ENCODE data around the gene SSH2.
"Not testable (repeated sequence)": the region's sequence is repeated elsewhere in the genome, so short reads cannot be mapped to it uniquely, and the experiment has no call there.

SSH2 gene

GRCh38 chr17:29874358-29874757 is 55.7 kb downstream of the SSH2 start:
- not testable (repeated sequence) for DNase-seq

- no peak for DNase-seq
Observed at GRCh38 chr17:29873476-29873875, 56.6 kb downstream of the SSH2 start.

GRCh38 chr17:29870836-29871465 is 59.1 kb downstream of the SSH2 start:
- no peak for DNase-seq

GRCh38 chr17:29867643-29868181 is 62.3 kb downstream of the SSH2 start:
- DNase-seq = no peak

- DNase-seq = no peak
Observed at GRCh38 chr17:29866746-29867404, 63.2 kb downstream of the SSH2 start.

- no peak for DNase-seq
Observed at GRCh38 chr17:29864615-29865014, 65.4 kb downstream of the SSH2 start.

GRCh38 chr17:29864123-29864522 is 65.9 kb downstream of the SSH2 start:
- not testable (repeated sequence) for DNase-seq

- DNase-seq = no peak
Observed at GRCh38 chr17:29862951-29863350, 67.1 kb downstream of the SSH2 start.

- no peak for DNase-seq
Observed at GRCh38 chr17:29862127-29862526, 67.9 kb downstream of the SSH2 start.

- DNase-seq = not testable (repeated sequence)
Observed at GRCh38 chr17:29859445-29859844, 70.6 kb downstream of the SSH2 start.

- no peak for DNase-seq
Observed at GRCh38 chr17:29857823-29858222, 72.2 kb downstream of the SSH2 start.

GRCh38 chr17:29857105-29857504 is 72.9 kb downstream of the SSH2 start:
- not testable (repeated sequence) for DNase-seq

GRCh38 chr17:29855686-29856085 is 74.3 kb downstream of the SSH2 start:
- DNase-seq = no peak

- DNase-seq = no peak
Observed at GRCh38 chr17:29848737-29849136, 81.3 kb downstream of the SSH2 start.

GRCh38 chr17:29847527-29848400 is 82.3 kb downstream of the SSH2 start:
- no peak for DNase-seq

GRCh38 chr17:29847118-29847517 is 82.9 kb downstream of the SSH2 start:
- no peak for DNase-seq

GRCh38 chr17:29846298-29846697 is 83.7 kb downstream of the SSH2 start:
- DNase-seq = no peak

- DNase-seq = no peak
Observed at GRCh38 chr17:29844339-29845048, 85.5 kb downstream of the SSH2 start.

- no peak for DNase-seq
Observed at GRCh38 chr17:29840884-29841283, 89.1 kb downstream of the SSH2 start.

- no peak for DNase-seq
Observed at GRCh38 chr17:29839656-29840055, 90.4 kb downstream of the SSH2 start.

GRCh38 chr17:29838961-29839360 is 91.1 kb downstream of the SSH2 start:
- no peak for DNase-seq

GRCh38 chr17:29837531-29837930 is 92.5 kb downstream of the SSH2 start:
- no peak for DNase-seq

- no peak for DNase-seq
Observed at GRCh38 chr17:29836643-29837042, 93.4 kb downstream of the SSH2 start.

Data from activated T-cell treated with anti-CD3 and anti-CD28 coated beads, Interleukin-2, amount 50 U/mL, for 1 hour (primary cell).